ENCODE results near the gene CLDN5.
"Not testable (repeated sequence)": the region's sequence is repeated elsewhere in the genome, so short reads cannot be mapped to it uniquely, and the experiment has no call there.

CLDN5 gene

GRCh38 chr22:19524170-19525115 lies at the start of gene CLDN5:
TSS of gene CLDN5 (minus strand) at chr22:19524410. CDS start at chr22:19524255, 155 bp downstream.
- peak; percentile 58 for DNase-seq

- no peak for DNase-seq
Observed at GRCh38 chr22:19571995-19572394, 47.8 kb upstream of the CLDN5 start.

- no peak for DNase-seq
Observed at GRCh38 chr22:19571207-19571795, 47.1 kb upstream of the CLDN5 start.

- DNase-seq = no peak
Observed at GRCh38 chr22:19569976-19570375, 45.8 kb upstream of the CLDN5 start.

GRCh38 chr22:19569276-19569640 lies 45.0 kb upstream of the CLDN5 start:
- no peak for DNase-seq

- no peak for DNase-seq
Observed at GRCh38 chr22:19568337-19569275, 44.4 kb upstream of the CLDN5 start.

GRCh38 chr22:19567157-19568009 lies 43.2 kb upstream of the CLDN5 start:
- no peak for DNase-seq

- no peak for DNase-seq
Observed at GRCh38 chr22:19566279-19567156, 42.3 kb upstream of the CLDN5 start.

- DNase-seq = no peak
Observed at GRCh38 chr22:19565382-19566278, 41.4 kb upstream of the CLDN5 start.

GRCh38 chr22:19559956-19560355 lies 35.7 kb upstream of the CLDN5 start:
- no peak for DNase-seq

- no peak for DNase-seq
Observed at GRCh38 chr22:19559324-19559811, 35.2 kb upstream of the CLDN5 start.

GRCh38 chr22:19556963-19557545 lies 32.8 kb upstream of the CLDN5 start:
- DNase-seq = no peak

GRCh38 chr22:19555651-19556050 lies 31.4 kb upstream of the CLDN5 start:
- no peak for DNase-seq

GRCh38 chr22:19554834-19555404 lies 30.7 kb upstream of the CLDN5 start:
- DNase-seq = no peak

- DNase-seq = no peak
Observed at GRCh38 chr22:19553201-19553600, 29.0 kb upstream of the CLDN5 start.

GRCh38 chr22:19550382-19550781 lies 26.2 kb upstream of the CLDN5 start:
- no peak for DNase-seq

GRCh38 chr22:19549428-19549827 lies 25.2 kb upstream of the CLDN5 start:
- DNase-seq = no peak

GRCh38 chr22:19548964-19549363 lies 24.8 kb upstream of the CLDN5 start:
- DNase-seq = no peak

GRCh38 chr22:19548427-19548826 lies 24.2 kb upstream of the CLDN5 start:
- not testable (repeated sequence) for DNase-seq

All from left hindlimb (tissue), 1 donor.